HepG2 (cell line): ENCODE data around the gene TMA7B. TPM values are rescaled to one million over a fixed set of nuclear protein-coding genes. Genes with fewer than 3 reads are reported as not detected.

Source experiments
- ATAC-seq: fragments of 200-7000 bp; cut with Tn5 transposase; 3 replicates; pipeline ENCODE4 v1.9.1; 2020; ENCODE audit warnings: mild to moderate bottlenecking, moderate library complexity
- BruUV-seq: library from RNA; stranded (reverse); fragments of 400-500 nt; replicated peaks from 2 replicates; lab custom pipeline; 2021; lab: Mats Ljungman, UMichigan
- CTCF ChIA-PET: fragments of 300-600 bp; formaldehyde crosslinking; extraction: SDS; loops from one replicate; lab custom pipeline; 2021; ENCODE audit warnings: low total read pairs, inconsistent platforms, low intra/inter-chr PET ratio; lab: Yijun Ruan, JAX
- POLR2A ChIA-PET: fragments of 350-600 bp; sonication (Branson Sonifier 250); formaldehyde crosslinking; loops from one replicate; lab custom pipeline; 2020; ENCODE audit warnings: antibody characterized with exemption, inconsistent platforms; lab: Yijun Ruan, JAX
- DNase-seq: peaks from one replicate; pipeline ENCODE4 v3.0.0-alpha.2; 2015; ENCODE audit warnings: low spot score
- FAIRE-seq: peaks from 3 replicates; lab custom pipeline; 2011; peaks lifted over from hg19 to GRCh38; lab: Jason Lieb, UNC
- H2AFZ ChIP-seq: one replicate; pipeline ENCODE4 v1.6.1; 2011; ENCODE audit warnings: low read length, inconsistent platforms
- H3K27ac ChIP-seq: fragments of 300-600 bp; 3 replicates; pipeline ENCODE4 v1.8.0; 2011; ENCODE audit warnings: mixed run types, mild to moderate bottlenecking, mixed read lengths, low read length, inconsistent platforms; ENCODE audit not compliant: insufficient read depth; ENCODE audit errors: extremely low read length
- H3K27me3 ChIP-seq, 2 experiments: fragments of 200-600 bp in 1 of 2; 2 replicates in 1 of 2; 3 replicates in 1 of 2; pipeline versions ENCODE4 v1.6.0 to v1.8.0; 2011; ENCODE audit warnings: low read length in 2 of 2, mild to moderate bottlenecking in 2 of 2, moderate library complexity in 2 of 2, inconsistent platforms in 1 of 2; ENCODE audit not compliant: insufficient read depth in 2 of 2, control insufficient read depth in 1 of 2
- H3K36me3 ChIP-seq, 2 experiments: fragments of 200-600 bp in 1 of 2; replicated peaks in 1 of 2; 2 replicates in 1 of 2; 3 replicates in 1 of 2; pipeline versions ENCODE4 v1.5.1 to v1.8.0; 2011; ENCODE audit warnings: low read length in 2 of 2, inconsistent platforms in 1 of 2; ENCODE audit not compliant: insufficient read depth in 2 of 2, control insufficient read depth in 1 of 2
- H3K4me1 ChIP-seq: 2 replicates; pipeline ENCODE4 v1.5.1; 2012; ENCODE audit warnings: low read length, inconsistent platforms; ENCODE audit not compliant: insufficient read depth
- H3K4me2 ChIP-seq: 2 replicates; pipeline ENCODE4 v1.6.0; 2011; ENCODE audit warnings: low read depth, low read length, inconsistent platforms
- H3K4me3 ChIP-seq, 3 experiments: fragments of 200-600 bp in 1 of 3; sonication (generic), shearing (Covaris generic) in 1 of 3; replicated peaks in 1 of 3; 2 replicates each; pipeline ENCODE4 v1.5.1; 2011 to 2016; ENCODE audit warnings: low read length in 3 of 3, inconsistent platforms in 2 of 3, low read depth in 2 of 3, mild to moderate bottlenecking in 2 of 3, control low read depth in 1 of 3, mixed read lengths in 1 of 3; ENCODE audit not compliant: insufficient read depth in 1 of 3
- H3K79me2 ChIP-seq: one replicate; pipeline ENCODE4 v1.6.1; 2011; ENCODE audit warnings: low read length, inconsistent platforms; ENCODE audit not compliant: insufficient read depth
- H3K9ac ChIP-seq: 2 replicates; pipeline ENCODE4 v1.6.0; 2011; ENCODE audit warnings: mild to moderate bottlenecking, low read depth, low read length, inconsistent platforms; ENCODE audit not compliant: insufficient read depth
- H3K9me3 ChIP-seq: 2 replicates; pipeline ENCODE4 v1.5.1; 2012; ENCODE audit warnings: mild to moderate bottlenecking, low read length
- H4K20me1 ChIP-seq: 2 replicates; pipeline ENCODE4 v1.6.0; 2011; ENCODE audit warnings: inconsistent platforms, mild to moderate bottlenecking, low read length, moderate library complexity; ENCODE audit not compliant: insufficient read depth
- ONECUT2 ChIP-seq: sonication (generic); formaldehyde crosslinking; IDR thresholded peaks from 2 replicates; pipeline ENCODE4 v1.4.0; 2020; ENCODE audit warnings: missing genetic modification reagents
- PHF5A ChIP-seq: IDR thresholded peaks from one replicate; pipeline ENCODE4 v1.6.1; 2018; ENCODE audit warnings: low read depth, missing genetic modification reagents; ENCODE audit not compliant: unreplicated experiment
- SIX1 ChIP-seq: sonication (generic); formaldehyde crosslinking; IDR thresholded peaks from 2 replicates; pipeline ENCODE4 v1.4.0; 2020; ENCODE audit warnings: missing genetic modification reagents, borderline replicate concordance
- STAG1 ChIP-seq: sonication (generic); formaldehyde crosslinking; IDR thresholded peaks from 2 replicates; pipeline ENCODE4 v1.4.0; 2020; ENCODE audit warnings: missing genetic modification reagents
- WGBS: methylation state at CpG from one replicate; pipeline ENCODE4 v1.1.6; 2017; ENCODE audit warnings: low lambda C conversion rate; 5-methylcytosine and 5-hydroxymethylcytosine counted together
- in situ Hi-C: cut with HindIII; loops from 2 replicates; pipeline ENCODE4 v1.10.0; 2017; ENCODE audit warnings: low pct_unique_long_range_greater_than_20kb; ENCODE audit not compliant: extremely low pct_ligation_motif_present
- intact Hi-C: fragments of 100-400 bp; cut with micrococcal nuclease; formaldehyde crosslinking; loops from one replicate; pipeline ENCODE4 v1.10.0; 2022; ENCODE audit not compliant: unreplicated experiment
- polyA plus RNA-seq, 8 experiments: library from polyadenylated mRNA; depleted of rRNA in 3 of 8; stranded (reverse) in 7 of 8; unstranded in 1 of 8; fragments of >200 nt; fragmentation: Illumina TruSeq in 4 of 8; extraction: Trizol in 4 of 8; gene quantifications; 2 replicates each; pipeline versions ENCODE4 v1.2.1 to v1.2.3, GENCODE V29; 2011 to 2016; ENCODE audit warnings: low read depth in 4 of 8, missing spikeins in 1 of 8, mixed read lengths in 1 of 8; ENCODE audit not compliant: insufficient read depth in 1 of 8
- total RNA-seq, 5 experiments: library from RNA; depleted of rRNA; stranded (reverse); fragments of >200 nt; fragmentation: Illumina TruSeq; extraction: Trizol; gene quantifications; 2 replicates each; pipeline ENCODE4 v1.2.3, GENCODE V29; 2016; ENCODE audit warnings: low read depth in 1 of 5
- TF ChIP-seq, protein P1 (sequence below): sonication (generic); formaldehyde crosslinking; IDR thresholded peaks from 2 replicates; pipeline ENCODE4 v1.4.0; 2020; ENCODE audit warnings: mild to moderate bottlenecking, missing genetic modification reagents
- TF ChIP-seq, protein P2 (sequence below): conservative IDR thresholded peaks from 2 replicates; pipeline ENCODE4 v1.6.1; 2018; ENCODE audit warnings: missing genetic modification reagents
- TF ChIP-seq, protein P3 (sequence below): sonication (generic); formaldehyde crosslinking; IDR thresholded peaks from 2 replicates; pipeline ENCODE4 v1.5.1; 2020; ENCODE audit warnings: mild to moderate bottlenecking, missing genetic modification reagents, moderate library complexity
- TF ChIP-seq, protein P4 (sequence below): sonication (generic); formaldehyde crosslinking; IDR thresholded peaks from 2 replicates; pipeline ENCODE4 v1.5.0; 2020; ENCODE audit warnings: mild to moderate bottlenecking, missing genetic modification reagents
- TF ChIP-seq, protein P5 (sequence below): sonication (generic); formaldehyde crosslinking; IDR thresholded peaks from 2 replicates; pipeline ENCODE4 v1.4.0; 2020; ENCODE audit warnings: mild to moderate bottlenecking, missing genetic modification reagents

TMA7B gene
- total and polyA plus RNA-seq, 2 of the 13 experiments (the other 11 are each of a cell fraction or from before 2014, with no cell fraction given), result not detected

DNA sequence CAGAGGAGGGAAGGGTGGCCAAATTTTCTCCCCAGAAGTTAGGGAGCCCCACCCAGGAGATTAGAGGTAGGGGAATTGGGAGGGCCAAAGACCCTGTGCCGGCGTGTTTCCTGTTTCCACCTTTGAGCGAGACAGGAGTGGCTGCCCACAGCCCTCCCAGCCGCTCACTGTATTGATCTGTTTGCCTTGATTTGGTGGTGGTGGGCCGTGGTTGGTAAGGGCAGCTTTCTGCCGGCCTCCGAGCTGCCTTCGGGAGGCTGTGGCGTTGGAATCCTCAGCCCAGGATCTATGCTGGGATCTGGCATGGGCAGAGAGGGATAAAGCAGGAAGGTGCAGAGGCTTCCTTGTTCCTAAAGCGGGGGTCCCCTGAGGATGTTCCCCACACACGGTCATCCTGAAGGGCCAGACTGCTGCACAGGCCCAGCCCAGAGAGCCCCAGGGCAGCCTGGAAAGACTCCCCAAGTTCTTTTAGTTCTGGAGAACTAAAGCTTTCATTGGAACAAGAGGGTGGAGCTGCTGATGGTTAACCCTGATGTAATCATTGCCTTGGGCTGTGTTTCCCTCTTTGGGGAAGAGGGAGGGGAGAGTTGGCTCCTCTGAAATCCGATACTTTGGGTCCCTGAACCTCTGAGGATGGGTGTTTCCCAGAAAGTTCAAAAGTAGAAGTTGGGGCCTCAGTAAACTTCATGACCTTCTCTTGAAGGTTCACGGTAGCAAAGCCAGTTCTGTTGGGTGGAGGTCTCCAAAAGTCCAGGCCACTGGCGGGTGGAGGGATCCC, 41.8 kb downstream of the TMA7B start:
- no peak for FAIRE-seq
- Histone ChIP-seq H3K36me3 (no peaks in the 10 kb centered on the region), H3K4me2 (peak overlapping the region; percentile 34; the same call in 1 of the 2 replicates), H3K4me3 (no peak overlapping the region), H3K27me3 (peaks cover 3 to 42% of the 10 kb centered on the region in 2 experiments; a peak in 3 of 5 replicates), H3K79me2 (no peaks in the 10 kb centered on the region), H3K4me1 (peaks cover 50% of the 10 kb centered on the region)
- CTCF ChIA-PET, result no interaction called here
- TF ChIP-seq, protein P1, sequence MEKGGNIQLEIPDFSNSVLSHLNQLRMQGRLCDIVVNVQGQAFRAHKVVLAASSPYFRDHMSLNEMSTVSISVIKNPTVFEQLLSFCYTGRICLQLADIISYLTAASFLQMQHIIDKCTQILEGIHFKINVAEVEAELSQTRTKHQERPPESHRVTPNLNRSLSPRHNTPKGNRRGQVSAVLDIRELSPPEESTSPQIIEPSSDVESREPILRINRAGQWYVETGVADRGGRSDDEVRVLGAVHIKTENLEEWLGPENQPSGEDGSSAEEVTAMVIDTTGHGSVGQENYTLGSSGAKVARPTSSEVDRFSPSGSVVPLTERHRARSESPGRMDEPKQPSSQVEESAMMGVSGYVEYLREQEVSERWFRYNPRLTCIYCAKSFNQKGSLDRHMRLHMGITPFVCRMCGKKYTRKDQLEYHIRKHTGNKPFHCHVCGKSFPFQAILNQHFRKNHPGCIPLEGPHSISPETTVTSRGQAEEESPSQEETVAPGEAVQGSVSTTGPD, result peak; percentile 52; the same call in 1 of the 2 replicates
- peak; percentile 26; the same call in 1 of the 2 replicates for TF ChIP-seq SIX1 (CRISPR knock-in tag)
- TF ChIP-seq, protein P2, sequence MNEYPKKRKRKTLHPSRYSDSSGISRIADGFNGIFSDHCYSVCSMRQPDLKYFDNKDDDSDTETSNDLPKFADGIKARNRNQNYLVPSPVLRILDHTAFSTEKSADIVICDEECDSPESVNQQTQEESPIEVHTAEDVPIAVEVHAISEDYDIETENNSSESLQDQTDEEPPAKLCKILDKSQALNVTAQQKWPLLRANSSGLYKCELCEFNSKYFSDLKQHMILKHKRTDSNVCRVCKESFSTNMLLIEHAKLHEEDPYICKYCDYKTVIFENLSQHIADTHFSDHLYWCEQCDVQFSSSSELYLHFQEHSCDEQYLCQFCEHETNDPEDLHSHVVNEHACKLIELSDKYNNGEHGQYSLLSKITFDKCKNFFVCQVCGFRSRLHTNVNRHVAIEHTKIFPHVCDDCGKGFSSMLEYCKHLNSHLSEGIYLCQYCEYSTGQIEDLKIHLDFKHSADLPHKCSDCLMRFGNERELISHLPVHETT, result no peak
- TF ChIP-seq ONECUT2 (CRISPR knock-in tag), result peak; percentile 65; the same call in 1 of the 2 replicates
- TF ChIP-seq, protein P3, sequence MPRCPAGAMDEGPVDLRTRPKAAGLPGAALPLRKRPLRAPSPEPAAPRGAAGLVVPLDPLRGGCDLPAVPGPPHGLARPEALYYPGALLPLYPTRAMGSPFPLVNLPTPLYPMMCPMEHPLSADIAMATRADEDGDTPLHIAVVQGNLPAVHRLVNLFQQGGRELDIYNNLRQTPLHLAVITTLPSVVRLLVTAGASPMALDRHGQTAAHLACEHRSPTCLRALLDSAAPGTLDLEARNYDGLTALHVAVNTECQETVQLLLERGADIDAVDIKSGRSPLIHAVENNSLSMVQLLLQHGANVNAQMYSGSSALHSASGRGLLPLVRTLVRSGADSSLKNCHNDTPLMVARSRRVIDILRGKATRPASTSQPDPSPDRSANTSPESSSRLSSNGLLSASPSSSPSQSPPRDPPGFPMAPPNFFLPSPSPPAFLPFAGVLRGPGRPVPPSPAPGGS, result no peak
- TF ChIP-seq, protein P4, sequence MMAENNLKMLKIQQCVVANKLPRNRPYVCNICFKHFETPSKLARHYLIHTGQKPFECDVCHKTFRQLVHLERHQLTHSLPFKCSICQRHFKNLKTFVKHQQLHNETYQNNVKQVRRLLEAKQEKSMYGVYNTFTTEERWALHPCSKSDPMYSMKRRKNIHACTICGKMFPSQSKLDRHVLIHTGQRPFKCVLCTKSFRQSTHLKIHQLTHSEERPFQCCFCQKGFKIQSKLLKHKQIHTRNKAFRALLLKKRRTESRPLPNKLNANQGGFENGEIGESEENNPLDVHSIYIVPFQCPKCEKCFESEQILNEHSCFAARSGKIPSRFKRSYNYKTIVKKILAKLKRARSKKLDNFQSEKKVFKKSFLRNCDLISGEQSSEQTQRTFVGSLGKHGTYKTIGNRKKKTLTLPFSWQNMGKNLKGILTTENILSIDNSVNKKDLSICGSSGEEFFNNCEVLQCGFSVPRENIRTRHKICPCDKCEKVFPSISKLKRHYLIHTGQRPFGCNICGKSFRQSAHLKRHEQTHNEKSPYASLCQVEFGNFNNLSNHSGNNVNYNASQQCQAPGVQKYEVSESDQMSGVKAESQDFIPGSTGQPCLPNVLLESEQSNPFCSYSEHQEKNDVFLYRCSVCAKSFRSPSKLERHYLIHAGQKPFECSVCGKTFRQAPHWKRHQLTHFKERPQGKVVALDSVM (CRISPR knock-in tag), result peak; percentile 34; the same call in 1 of the 2 replicates
- no peak for TF ChIP-seq PHF5A
- TF ChIP-seq, protein P5, sequence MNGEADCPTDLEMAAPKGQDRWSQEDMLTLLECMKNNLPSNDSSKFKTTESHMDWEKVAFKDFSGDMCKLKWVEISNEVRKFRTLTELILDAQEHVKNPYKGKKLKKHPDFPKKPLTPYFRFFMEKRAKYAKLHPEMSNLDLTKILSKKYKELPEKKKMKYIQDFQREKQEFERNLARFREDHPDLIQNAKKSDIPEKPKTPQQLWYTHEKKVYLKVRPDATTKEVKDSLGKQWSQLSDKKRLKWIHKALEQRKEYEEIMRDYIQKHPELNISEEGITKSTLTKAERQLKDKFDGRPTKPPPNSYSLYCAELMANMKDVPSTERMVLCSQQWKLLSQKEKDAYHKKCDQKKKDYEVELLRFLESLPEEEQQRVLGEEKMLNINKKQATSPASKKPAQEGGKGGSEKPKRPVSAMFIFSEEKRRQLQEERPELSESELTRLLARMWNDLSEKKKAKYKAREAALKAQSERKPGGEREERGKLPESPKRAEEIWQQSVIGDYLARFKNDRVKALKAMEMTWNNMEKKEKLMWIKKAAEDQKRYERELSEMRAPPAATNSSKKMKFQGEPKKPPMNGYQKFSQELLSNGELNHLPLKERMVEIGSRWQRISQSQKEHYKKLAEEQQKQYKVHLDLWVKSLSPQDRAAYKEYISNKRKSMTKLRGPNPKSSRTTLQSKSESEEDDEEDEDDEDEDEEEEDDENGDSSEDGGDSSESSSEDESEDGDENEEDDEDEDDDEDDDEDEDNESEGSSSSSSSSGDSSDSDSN (CRISPR knock-in tag), result peak; percentile 23; the same call in 1 of the 2 replicates
- no peak for TF ChIP-seq STAG1 (CRISPR knock-in tag)
- TF ChIP-seq, all 625 proteins: peak for 5
- Histone ChIP-seq H2AFZ (no peak overlapping the region), H3K27ac (no peak overlapping the region), H3K9ac (no peak overlapping the region), H3K9me3 (no peaks in the 10 kb centered on the region), H4K20me1 (no peaks in the 10 kb centered on the region)
- ATAC-seq (peak; percentile 64), DNase-seq (no peak)
- intact Hi-C loops (no loop called here), in situ Hi-C loops (no loop called here)
- 48% methylated on average over 3 of the region's 14 CpGs for WGBS
- BruUV-seq, result no TSS peak
- POLR2A ChIA-PET, result no interaction called here
